ENCODE measurements around the gene SGCG.
"Not testable (repeated sequence)": the region's sequence is repeated elsewhere in the genome, so short reads cannot be mapped to it uniquely, and the experiment has no call there.

SGCG gene, protein sequence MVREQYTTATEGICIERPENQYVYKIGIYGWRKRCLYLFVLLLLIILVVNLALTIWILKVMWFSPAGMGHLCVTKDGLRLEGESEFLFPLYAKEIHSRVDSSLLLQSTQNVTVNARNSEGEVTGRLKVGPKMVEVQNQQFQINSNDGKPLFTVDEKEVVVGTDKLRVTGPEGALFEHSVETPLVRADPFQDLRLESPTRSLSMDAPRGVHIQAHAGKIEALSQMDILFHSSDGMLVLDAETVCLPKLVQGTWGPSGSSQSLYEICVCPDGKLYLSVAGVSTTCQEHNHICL

DNA sequence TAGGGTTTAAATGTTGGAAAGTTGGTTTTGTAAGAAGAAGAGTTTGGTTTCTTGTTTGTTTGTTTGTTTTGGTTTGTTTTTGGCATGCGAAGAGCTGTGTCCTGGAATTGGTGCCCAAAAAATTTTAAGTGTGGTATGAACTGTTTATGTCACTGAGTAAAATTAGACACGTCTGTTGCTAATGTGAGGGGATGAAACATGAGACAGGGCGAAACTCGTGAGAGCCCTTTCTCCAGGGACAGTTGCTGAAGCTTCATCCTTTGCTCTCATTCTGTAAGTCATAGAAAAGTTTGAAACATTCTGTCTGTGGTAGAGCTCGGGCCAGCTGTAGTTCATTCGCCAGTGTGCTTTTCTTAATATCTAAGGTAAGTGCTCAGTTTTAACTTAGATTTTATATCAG, at the start of gene SGCG:
TSS of gene SGCG (plus strand) at position 269 of the 400 bp plus-strand sequence. CDS start 22,716 bp downstream, outside the sequence.
- DNase-seq = no peak

DNA sequence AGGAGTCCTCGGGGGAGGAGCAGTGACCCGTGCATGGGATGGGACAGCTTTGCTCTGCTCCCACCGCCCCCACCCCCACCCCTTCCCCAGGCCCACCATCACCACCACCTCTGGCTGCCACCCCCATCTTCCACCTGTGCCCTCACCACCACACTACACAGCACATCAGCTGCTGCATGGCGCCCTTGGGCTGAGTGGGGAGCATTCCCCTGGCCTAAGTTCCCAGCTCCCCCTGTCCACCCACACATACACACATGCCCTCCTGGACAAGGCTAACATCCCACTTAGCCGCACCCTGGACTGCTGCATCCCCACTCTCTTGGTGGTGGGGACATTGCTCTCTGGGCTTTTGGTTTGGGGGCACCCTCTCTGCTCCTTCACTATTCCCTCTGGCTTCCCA, 46.2 kb upstream of the SGCG start:
- no peak for DNase-seq

DNA sequence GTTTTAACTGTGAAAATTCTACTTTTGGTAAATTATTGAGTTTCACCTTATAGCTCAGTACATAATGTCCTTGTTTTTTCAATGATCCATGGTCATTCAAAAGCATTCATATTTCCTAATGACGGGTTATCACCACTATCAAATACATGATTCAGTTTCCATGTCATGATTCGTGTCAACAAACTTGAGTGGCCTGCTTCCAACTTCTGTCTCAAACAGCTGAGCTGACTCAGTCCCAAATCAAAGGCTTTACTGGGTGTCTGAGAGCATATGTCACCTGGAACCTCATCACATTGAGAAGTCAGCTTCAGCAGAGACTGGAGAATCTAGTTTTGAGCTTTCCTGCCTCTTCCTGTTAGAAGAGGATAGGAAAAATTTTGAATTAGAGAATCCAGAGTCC, 40.3 kb upstream of the SGCG start:
- DNase-seq = no peak

DNA sequence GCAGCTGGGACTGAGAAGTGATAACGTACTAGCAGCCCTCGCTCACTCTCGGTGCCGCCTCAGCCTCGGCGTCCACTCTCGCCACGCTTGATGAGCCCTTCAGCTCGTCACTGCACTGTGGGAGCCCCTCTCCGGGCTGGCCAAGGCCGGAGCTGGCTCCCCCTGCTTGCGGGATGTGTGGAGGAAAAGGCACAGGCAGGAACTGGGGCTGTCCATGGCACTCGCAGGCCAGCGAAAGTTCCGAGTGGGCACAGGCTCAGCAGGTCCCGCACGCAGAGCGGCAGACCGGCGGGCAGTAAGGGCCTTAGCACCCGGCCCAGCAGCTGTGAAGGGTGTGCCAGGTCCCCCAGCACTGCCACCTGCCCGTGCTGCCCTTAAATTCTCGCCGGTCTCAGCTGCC, 38.8 kb upstream of the SGCG start:
- DNase-seq = no peak

DNA sequence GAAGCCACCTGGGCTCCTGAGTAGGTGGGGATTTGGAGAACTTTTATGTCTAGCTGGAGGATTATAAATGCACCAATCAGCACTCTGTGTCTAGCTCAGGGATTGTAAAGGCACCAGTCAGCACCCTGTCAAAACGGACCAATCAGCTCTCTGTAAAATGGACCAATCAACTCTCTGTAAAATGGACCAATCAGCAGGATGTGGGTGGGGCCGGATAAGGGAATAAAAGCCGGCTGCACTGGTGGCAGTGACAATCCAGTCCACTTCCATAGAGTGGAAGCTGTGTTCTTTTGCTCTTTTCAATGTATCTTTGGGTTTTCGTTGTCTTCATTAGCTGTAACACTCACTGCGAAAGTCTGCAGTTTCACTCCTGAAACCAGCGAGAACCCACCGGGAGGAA, 38.2 kb upstream of the SGCG start:
- not testable (repeated sequence) for DNase-seq

- no peak for DNase-seq
Observed at GRCh38 chr13:23144431-23144830, 36.3 kb upstream of the SGCG start.

DNA sequence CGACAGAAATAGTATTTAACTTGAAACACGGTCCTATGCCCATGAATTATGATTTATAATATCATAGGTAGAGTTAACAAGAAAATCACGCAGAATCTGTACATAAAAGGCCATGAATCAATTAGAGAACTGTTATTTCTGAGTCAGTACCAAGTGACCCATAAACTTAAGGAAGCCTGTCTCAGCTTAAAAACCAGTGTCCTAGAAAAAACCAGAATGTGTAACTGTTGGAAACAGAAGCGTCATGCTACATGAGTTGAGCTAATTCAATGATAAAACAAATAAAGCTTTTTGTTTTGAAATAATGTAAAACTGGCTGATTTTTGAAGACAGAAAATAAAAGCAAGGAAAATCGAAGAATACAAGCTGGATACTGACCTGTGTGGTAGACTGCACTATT, 34.8 kb upstream of the SGCG start:
- DNase-seq = no peak

DNA sequence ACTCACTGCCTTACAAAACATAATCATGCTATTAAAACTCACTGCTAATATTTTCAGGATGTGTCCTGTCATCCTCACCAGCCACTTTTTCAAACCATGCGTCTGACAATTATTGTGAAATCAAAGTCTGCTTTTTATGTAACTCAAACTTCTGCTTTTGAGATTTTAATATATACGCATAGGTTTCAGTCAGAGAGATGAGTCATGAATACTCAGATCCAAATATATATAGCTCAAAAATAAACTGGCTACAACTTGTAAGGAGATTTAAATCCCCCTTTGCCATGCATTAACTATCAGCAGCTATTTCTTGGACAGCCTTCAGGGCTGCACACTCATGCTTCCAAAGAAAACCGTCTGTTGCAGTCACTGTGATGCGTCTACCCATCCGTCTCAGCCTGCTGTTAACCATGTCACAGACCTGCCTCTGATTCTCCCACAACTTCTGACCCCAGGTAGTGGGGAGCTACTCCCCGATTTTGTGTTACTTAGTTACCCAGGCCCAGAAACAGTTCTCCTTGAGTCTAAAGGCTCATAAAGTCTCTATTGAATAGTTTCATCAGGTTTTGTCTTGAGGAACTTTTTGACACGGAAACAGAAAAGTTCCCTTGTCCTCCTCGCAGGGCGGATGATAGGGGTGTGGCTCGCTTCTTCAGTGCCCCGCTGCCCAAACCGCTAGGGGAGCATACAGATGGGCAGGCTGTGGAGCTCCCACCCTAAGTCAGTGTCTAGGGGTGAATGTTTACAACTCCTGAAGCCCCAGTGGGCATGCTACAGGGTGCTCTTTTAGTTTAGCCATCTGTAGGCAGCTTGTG, 33.8 kb upstream of the SGCG start:
- no peak for DNase-seq

- no peak for DNase-seq
Observed at GRCh38 chr13:23147827-23148226, 33.0 kb upstream of the SGCG start.

DNA sequence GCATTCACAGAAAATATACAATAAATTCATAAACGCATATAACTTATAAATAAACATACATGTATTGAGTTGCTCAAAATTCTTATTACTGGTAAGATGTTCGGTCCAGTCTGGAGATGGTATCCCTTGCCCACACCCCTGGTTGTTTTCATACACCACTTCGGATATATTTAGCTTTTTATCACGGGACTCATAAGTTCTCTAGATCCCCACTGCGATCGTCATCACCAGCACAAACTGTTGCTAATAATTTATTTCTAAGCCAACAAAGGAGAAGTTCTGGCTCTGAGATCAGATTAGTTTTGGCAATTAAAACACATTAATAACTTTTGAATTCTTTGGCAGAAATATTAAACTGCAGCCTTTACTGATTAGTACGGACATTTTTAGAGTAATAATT, 23.0 kb upstream of the SGCG start:
- no peak for DNase-seq

- no peak for DNase-seq
Observed at GRCh38 chr13:23159205-23159759, 21.5 kb upstream of the SGCG start.

GRCh38 chr13:23159760-23160637, 20.8 kb upstream of the SGCG start:
- no peak for DNase-seq

DNA sequence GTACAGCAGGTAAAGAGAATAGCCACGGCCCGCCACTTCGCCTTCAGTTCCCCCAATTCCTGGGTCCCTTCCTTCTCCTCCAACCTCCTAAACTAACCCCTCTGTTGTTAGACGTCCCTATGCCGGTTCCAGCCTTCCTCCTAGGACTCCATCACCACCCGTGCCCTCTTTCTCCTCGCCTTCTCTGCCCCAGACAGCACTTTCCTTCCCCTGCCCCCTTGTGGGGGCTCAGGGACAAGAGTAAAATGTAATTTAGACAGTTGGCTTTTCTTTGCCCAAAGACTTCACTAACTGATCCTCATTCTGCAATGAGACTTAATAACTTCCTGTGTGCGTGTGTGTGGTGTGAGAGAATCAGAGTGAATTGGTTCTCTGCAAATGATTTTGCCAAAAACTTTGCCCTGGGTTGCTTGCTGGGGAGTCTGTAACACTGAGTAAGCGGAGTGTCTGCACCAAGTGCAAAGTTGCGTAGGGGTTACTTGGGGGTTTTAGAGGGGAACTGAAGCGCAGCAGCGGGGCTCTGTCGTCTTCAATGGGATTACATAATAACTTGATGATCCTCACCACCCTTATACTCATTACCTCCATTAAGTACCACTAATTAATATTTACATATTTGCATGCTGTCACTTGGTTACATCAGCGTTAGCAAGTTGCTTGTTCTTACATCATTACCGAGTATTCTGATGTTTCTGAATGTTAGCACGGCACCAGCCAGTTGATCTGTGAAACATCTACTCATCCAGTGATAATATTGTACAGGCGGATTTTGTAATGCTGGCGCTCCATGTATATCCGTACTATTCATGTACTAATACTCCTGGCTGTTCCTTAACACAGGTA, 19.9 kb upstream of the SGCG start:
- no peak for DNase-seq

- DNase-seq = no peak
Observed at GRCh38 chr13:23161481-23161825, 19.3 kb upstream of the SGCG start.

- DNase-seq = no peak
Observed at GRCh38 chr13:23175920-23176319, 4.9 kb upstream of the SGCG start.

DNA sequence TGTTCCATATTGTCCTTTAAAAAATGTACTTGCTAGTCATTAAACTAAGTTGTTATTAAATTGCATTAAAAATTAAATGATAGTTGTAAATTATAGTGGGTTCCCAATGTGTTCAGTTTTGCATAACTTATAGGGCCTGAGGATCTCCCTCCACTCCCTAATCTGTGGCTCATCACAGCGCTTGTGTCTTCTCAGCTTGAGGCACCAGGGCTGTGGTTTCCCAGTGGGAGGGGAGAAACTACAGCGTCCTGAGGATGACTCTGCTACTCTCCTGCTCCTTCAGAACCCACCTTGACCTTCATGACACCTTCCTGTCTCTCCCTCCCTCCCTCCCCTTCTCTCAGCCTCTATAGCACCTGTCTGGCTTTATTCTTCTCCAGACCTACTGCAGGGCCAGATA, 1.4 kb downstream of the SGCG start:
- DNase-seq = no peak

DNA sequence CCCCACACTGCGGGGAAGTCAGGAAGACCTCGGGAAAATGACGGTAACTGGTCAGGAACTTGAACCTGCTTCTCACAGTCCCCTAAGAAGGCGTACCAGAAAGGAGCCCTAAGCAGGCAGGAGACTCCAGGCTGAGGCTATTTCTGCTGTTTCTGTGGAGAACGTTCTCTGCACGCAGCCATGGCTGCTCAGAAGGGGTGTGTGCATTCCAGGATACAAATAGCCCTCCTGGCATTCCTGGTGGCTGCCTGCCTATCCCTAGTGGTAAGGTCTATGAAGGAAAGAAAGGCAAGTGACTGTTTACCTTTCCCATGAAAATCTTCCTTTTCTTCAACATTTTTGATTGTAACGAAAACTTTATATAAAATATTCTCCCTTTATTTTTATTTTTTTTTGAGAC, 2.5 kb downstream of the SGCG start:
- DNase-seq = no peak

DNA sequence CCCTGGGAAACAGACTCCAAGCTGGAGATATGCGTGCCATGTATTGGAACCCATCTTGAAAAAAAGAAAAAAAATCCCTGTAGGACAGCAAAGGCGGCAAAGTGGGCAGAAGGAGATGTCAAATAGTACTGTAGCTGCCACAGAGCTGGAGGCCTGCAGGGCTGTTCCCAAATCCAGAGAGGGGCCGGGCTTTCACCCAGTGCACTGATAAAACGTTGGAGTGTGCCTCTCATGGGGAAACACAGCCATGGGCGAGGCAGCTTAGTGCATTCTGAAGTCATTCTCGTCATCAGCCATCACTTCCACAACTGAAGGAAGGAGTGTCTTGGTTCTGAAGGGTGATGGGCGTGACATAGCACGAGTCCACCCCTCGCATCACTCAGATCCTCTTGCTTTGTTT, 4.8 kb downstream of the SGCG start:
- DNase-seq = no peak

DNA sequence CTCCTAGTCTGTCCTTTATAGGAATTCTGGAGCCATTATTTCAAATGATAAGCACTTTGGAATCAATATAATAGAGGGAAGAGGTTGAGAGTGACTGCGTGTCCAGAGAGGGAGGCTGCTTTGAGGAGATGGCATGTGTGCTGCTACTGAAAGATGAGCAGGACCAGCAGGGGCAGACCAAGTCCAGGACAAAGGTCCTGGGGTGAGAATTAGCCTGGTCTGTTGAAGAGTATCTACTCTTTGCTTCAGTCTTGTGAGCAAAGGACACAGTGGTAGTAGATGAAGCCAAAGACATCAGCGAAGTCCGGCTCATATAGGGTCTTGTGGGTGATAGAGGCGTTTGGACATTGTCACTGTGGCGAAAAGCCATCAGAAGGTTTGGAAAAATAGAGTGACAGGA, 21.1 kb downstream of the SGCG start:
- no peak for DNase-seq

- DNase-seq = no peak
Observed at GRCh38 chr13:23202383-23202782, 21.6 kb downstream of the SGCG start.

- DNase-seq = no peak
Observed at GRCh38 chr13:23203516-23203915, 22.7 kb downstream of the SGCG start.

DNA sequence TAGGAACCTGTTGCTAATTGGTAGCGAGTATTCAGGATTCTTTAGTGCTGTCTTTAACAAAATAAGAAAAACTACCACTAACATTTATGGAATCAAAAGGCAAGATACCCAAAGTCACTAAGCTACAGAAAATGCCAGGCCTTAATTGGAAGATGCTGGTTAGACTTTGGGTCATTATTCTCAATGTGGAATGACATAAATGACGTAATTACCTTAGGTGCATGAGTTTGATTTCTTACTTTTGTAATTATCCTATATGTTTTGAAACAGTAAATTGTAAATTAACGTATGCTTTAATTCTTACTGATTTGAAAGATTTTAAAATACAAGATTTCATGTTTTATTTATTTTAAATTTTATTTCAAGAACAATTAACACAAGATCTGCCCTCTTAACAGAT, 25.0 kb downstream of the SGCG start:
- no peak for DNase-seq
